ENCODE data around the gene FNDC7. TPM values are rescaled to one million over a fixed set of nuclear protein-coding genes. Genes with fewer than 3 reads are reported as not detected.
"Not testable (repeated sequence)": the region's sequence is repeated elsewhere in the genome, so short reads cannot be mapped to it uniquely, and the experiment has no call there.

Gene FNDC7
- polyA plus RNA-seq, 1 donor, result not detected

DNA sequence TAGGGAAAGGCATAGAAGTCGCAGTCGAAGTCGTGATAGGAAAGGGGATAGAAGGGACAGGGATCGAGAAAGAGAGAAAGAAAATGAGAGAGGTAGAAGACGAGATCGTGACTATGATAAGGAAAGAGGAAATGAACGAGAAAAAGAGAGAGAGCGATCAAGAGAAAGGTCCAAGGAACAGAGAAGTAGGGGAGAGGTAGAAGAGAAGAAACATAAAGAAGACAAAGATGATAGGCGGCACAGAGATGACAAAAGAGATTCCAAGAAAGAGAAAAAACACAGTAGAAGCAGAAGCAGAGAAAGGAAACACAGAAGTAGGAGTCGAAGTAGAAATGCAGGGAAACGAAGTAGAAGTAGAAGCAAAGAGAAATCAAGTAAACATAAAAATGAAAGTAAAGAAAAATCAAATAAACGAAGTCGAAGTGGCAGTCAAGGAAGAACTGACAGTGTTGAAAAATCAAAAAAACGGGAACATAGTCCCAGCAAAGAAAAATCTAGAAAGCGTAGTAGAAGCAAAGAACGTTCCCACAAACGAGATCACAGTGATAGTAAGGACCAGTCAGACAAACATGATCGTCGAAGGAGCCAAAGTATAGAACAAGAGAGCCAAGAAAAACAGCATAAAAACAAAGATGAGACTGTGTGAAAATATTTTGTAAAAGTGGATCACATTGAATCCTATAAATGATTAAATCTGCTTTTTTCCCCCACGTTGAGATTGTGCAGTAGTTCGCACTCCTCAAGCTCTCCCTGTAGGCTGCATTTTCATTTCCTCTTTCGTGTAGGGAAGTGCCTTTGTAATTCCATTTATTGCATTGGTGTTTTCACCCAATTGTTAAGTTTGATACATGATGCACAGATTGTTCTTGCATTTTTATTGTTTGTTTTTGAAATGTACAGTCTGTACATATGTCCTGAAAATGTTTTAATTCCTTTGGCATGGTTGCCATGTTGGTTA, 13.1 kb upstream of the FNDC7 start:
- 91% methylated on average over 22 of the region's 22 CpGs for WGBS (ENCODE audit: insufficient coverage, low lambda C conversion rate)
- H3K27ac ChIP-seq (ENCODE audit: low read length), result no peak overlapping the region

DNA sequence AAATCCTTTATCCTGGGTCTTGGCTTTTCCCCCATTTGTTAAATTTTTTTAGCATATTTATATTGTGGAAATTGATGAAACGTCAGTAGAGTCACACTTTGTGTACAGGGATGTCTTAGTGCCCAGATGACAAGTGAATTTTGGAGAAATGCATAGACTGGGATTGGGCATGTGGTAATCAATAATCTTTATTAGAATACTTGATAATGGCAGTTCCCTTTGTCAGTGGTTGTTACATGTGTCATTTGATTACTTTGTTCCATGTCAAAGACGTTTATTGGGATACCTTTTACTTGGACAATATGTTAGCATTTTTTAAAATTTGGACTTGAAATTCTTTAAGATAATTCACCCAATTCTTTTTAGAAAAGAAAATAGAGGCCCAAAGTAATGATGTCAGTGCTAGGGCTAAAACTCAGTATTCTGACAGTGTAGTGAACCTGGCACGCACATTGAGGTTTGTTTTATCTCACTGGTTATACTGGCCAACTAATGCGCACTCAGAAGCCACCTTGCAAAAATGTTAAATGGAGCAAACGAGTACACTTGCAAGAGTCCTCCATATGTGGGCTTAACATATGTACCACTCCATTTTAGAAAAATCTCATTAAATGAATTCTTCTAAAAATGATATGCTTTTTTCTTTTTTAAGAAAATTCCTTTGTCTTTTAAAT, 11.4 kb upstream of the FNDC7 start:
- H3K27me3 ChIP-seq (ENCODE audit: control insufficient read depth, insufficient read depth, low read length), result peaks cover 3% of the 10 kb centered on the region
- no peaks in the 10 kb centered on the region for H3K9me3 ChIP-seq (ENCODE audit: control insufficient read depth, low read depth, low read length)
- no peaks in the 10 kb centered on the region for H3K4me1 ChIP-seq (ENCODE audit: control insufficient read depth, insufficient read depth, low read length)
- DNase-seq, result no peak
- no peak overlapping the region for H3K27ac ChIP-seq (ENCODE audit: low read length)
- no peak overlapping the region for H3K4me3 ChIP-seq (ENCODE audit: low read length)
- H3K36me3 ChIP-seq (ENCODE audit: control insufficient read depth, insufficient read depth, low read length), result peaks cover 34% of the 10 kb centered on the region
- WGBS (ENCODE audit: insufficient coverage, low lambda C conversion rate), result no CpG with 5 or more reads among the region's 5 CpGs

More for the DNA sequence above, 13.1 kb upstream of the FNDC7 start:
- Histone ChIP-seq H3K27me3 (ENCODE audit: control insufficient read depth, insufficient read depth, low read length) (no peaks in the 10 kb centered on the region), H3K4me1 (ENCODE audit: control insufficient read depth, insufficient read depth, low read length) (no peaks in the 10 kb centered on the region), H3K9me3 (ENCODE audit: control insufficient read depth, low read depth, low read length) (no peaks in the 10 kb centered on the region), H3K4me3 (ENCODE audit: low read length) (no peak overlapping the region), H3K36me3 (ENCODE audit: control insufficient read depth, insufficient read depth, low read length) (peaks cover 34% of the 10 kb centered on the region)
- no peak for DNase-seq

DNA sequence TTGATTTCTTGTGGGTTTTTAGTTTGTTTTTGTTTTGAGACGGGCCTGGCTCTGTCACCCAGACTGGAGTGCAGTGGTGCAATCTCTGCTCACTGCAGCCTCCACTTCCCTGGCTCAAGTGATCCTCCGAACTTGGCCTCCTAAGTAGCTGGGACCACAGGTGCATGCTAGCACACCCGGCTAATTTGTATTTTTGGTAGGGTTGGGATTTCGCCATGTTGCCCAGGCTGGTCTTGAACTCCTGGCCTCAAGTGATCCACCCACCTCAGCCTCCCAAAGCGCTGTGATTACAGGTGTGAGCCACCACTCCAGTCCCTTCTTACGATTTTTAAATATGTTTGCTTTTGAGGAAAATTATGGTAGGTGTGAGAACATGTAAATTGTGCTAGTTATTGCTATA, 10.6 kb upstream of the FNDC7 start:
- not testable (repeated sequence) for H3K4me1 ChIP-seq (ENCODE audit: control insufficient read depth, insufficient read depth, low read length); H3K27me3 ChIP-seq (ENCODE audit: control insufficient read depth, insufficient read depth, low read length); H3K27ac ChIP-seq (ENCODE audit: low read length); DNase-seq; H3K4me3 ChIP-seq (ENCODE audit: low read length); H3K9me3 ChIP-seq (ENCODE audit: control insufficient read depth, low read depth, low read length)
- no CpG with 5 or more reads among the region's 6 CpGs for WGBS (ENCODE audit: insufficient coverage, low lambda C conversion rate)
- H3K36me3 ChIP-seq (ENCODE audit: control insufficient read depth, insufficient read depth, low read length), result peaks cover 27% of the 10 kb centered on the region

DNA sequence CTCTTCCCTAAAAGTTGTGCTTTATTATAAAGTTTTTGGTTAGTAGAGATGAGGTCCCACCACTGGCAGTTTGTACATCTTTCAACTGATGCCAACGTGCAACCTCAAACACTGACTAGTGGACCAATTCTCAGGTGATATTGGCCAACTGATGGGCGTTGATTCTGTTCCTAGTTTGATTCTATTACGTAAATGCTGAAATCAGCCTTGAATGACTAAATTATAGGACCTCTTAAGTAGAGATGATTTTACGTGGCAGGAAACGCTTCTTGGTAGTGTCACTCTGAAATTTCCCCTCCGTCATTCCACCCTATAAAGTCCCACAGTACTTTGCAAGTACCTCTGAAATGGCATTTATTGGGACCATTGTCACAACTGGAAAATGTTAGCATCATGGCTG, 8.8 kb upstream of the FNDC7 start:
- peaks cover 5% of the 10 kb centered on the region for H3K27me3 ChIP-seq (ENCODE audit: control insufficient read depth, insufficient read depth, low read length)
- 96% methylated on average over 4 of the region's 6 CpGs for WGBS (ENCODE audit: insufficient coverage, low lambda C conversion rate)
- H3K4me1 ChIP-seq (ENCODE audit: control insufficient read depth, insufficient read depth, low read length), result no peaks in the 10 kb centered on the region
- DNase-seq, result no peak
- H3K4me3 ChIP-seq (ENCODE audit: low read length), result no peak overlapping the region
- no peaks in the 10 kb centered on the region for H3K9me3 ChIP-seq (ENCODE audit: control insufficient read depth, low read depth, low read length)
- H3K27ac ChIP-seq (ENCODE audit: low read length), result no peak overlapping the region
- peaks cover 14% of the 10 kb centered on the region for H3K36me3 ChIP-seq (ENCODE audit: control insufficient read depth, insufficient read depth, low read length)

DNA sequence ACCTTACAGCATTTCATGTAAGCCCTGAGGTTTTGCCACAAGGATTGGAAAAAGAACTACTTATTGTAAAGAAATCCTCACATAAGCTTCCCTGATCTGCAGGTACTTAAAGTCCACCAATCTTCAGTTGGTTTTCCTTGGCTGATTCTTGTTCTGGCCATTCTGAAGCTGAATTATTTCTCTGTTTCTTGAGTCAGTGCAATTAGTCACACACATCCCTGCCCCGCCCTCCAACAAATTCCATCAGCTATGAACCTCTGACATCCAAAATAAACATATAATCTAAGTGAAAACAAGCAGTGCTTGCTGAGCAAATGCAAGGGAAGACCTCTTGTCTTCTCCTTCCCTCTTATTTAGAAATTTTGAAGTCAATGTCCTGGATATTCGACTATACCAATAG, 8.2 kb upstream of the FNDC7 start:
- H3K9me3 ChIP-seq (ENCODE audit: control insufficient read depth, low read depth, low read length), result no peaks in the 10 kb centered on the region
- no peak for DNase-seq
- no CpG with 5 or more reads among the region's 2 CpGs for WGBS (ENCODE audit: insufficient coverage, low lambda C conversion rate)

DNA sequence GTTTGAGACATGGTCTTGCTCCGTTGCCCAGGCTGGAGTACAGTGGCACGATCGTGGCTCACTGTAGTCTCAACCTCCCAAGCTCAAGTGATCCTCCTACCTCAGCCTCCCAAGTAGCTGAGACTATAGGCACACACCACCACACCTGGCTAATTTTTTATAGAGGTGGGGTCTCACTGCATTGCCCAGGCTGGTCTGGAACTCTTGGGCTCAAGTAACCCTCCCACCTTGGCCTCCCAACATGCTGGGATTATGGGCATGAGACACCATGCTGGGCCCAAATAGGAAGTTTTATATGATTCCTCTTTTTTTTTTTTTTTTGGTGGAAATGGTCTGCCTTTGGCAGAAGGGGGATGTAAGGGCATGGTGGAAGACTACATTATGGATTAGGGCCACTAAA, 6.1 kb upstream of the FNDC7 start:
- Histone ChIP-seq H3K4me3 (ENCODE audit: low read length) (no peak overlapping the region), H3K36me3 (ENCODE audit: control insufficient read depth, insufficient read depth, low read length) (no peaks in the 10 kb centered on the region), H3K4me1 (ENCODE audit: control insufficient read depth, insufficient read depth, low read length) (no peaks in the 10 kb centered on the region), H3K27me3 (ENCODE audit: control insufficient read depth, insufficient read depth, low read length) (peaks cover 5% of the 10 kb centered on the region), H3K9me3 (ENCODE audit: control insufficient read depth, low read depth, low read length) (no peaks in the 10 kb centered on the region), H3K27ac (ENCODE audit: low read length) (no peak overlapping the region)
- WGBS (ENCODE audit: insufficient coverage, low lambda C conversion rate), result no CpG with 5 or more reads among the region's 3 CpGs
- no peak for DNase-seq

More for the DNA sequence above, 8.2 kb upstream of the FNDC7 start:
- Histone ChIP-seq H3K4me3 (ENCODE audit: low read length) (no peak overlapping the region), H3K36me3 (ENCODE audit: control insufficient read depth, insufficient read depth, low read length) (peaks cover 9% of the 10 kb centered on the region), H3K27me3 (ENCODE audit: control insufficient read depth, insufficient read depth, low read length) (peaks cover 5% of the 10 kb centered on the region), H3K4me1 (ENCODE audit: control insufficient read depth, insufficient read depth, low read length) (no peaks in the 10 kb centered on the region), H3K27ac (ENCODE audit: low read length) (no peak overlapping the region)

DNA sequence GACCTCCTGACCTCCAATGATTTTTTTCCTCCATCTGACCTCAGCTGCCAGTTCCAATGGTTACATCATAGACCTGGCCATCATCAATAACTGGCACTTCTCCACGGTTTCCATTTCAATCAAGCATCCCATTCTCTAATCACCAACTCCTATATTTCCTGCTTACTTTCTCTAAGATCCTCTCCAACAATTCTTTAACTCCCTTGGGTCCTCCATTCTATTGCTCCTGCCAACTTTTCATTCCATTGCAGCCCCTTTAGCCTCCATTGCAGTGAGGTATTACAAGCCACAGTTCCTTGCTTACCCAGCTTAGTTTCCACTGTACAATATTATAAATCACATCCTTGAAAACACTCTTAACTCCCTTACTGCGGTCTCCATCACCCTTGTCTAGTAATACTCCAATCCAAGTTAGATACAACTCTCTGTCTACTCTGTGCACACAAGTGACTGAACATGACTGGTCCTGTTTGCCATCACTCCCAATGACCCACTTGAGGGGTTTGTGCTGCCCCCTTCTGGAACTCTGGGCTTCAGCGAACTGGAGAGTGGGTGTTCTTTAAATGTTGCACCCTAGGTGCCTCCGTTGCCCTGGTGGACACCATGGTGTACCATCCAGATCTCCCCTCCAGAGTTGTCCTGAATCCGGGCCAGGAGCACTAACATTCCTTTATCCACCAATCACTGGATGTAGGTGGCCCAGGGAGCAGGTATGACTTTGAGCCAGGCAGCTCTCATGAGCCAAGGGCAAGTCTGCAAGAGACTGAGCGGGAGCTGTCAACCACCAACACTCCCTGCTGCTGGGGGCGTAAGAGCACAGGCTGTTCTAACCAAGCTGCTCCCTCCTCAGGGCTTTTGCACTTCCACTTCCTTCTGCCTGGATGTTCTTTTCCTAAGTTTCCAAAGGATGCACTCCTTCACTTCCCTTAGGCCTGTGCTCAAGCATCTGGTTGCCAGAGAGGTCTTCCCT, 3.7 kb upstream of the FNDC7 start:
- Histone ChIP-seq H3K27ac (ENCODE audit: low read length) (no peak overlapping the region), H3K4me1 (ENCODE audit: control insufficient read depth, insufficient read depth, low read length) (no peaks in the 10 kb centered on the region), H3K9me3 (ENCODE audit: control insufficient read depth, low read depth, low read length) (no peaks in the 10 kb centered on the region), H3K27me3 (ENCODE audit: control insufficient read depth, insufficient read depth, low read length) (peaks cover 9% of the 10 kb centered on the region), H3K36me3 (ENCODE audit: control insufficient read depth, insufficient read depth, low read length) (no peaks in the 10 kb centered on the region), H3K4me3 (ENCODE audit: low read length) (no peak overlapping the region)
- DNase-seq, result no peak
- 80% methylated on average over 1 of the region's 7 CpGs for WGBS (ENCODE audit: insufficient coverage, low lambda C conversion rate)

DNA sequence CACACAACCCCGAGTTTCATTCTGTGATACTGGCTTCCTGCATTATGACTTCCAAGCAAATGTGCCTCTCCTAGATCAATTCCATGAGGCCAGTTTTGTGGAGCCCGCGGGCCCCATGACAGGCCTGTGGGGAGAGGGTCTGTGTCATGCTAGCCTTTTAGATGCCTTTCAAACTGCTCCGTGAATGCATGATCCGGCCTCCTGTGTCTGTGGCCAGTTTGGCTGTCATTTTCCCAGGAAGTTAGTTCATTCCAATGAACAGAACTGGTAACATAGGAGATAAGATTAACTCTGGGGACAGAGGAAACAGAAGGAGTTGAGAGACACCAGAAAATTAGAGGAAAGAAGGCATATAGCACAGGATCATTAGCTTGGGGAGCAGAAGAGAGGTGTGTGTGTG, 3.2 kb downstream of the FNDC7 start:
- H3K27me3 ChIP-seq (ENCODE audit: control insufficient read depth, insufficient read depth, low read length), result peaks cover 9% of the 10 kb centered on the region
- no peaks in the 10 kb centered on the region for H3K36me3 ChIP-seq (ENCODE audit: control insufficient read depth, insufficient read depth, low read length)
- no CpG with 5 or more reads among the region's 5 CpGs for WGBS (ENCODE audit: insufficient coverage, low lambda C conversion rate)
- no peak for DNase-seq
- H3K9me3 ChIP-seq (ENCODE audit: control insufficient read depth, low read depth, low read length), result no peaks in the 10 kb centered on the region
- no peak overlapping the region for H3K4me3 ChIP-seq (ENCODE audit: low read length)
- no peaks in the 10 kb centered on the region for H3K4me1 ChIP-seq (ENCODE audit: control insufficient read depth, insufficient read depth, low read length)
- H3K27ac ChIP-seq (ENCODE audit: low read length), result no peak overlapping the region

DNA sequence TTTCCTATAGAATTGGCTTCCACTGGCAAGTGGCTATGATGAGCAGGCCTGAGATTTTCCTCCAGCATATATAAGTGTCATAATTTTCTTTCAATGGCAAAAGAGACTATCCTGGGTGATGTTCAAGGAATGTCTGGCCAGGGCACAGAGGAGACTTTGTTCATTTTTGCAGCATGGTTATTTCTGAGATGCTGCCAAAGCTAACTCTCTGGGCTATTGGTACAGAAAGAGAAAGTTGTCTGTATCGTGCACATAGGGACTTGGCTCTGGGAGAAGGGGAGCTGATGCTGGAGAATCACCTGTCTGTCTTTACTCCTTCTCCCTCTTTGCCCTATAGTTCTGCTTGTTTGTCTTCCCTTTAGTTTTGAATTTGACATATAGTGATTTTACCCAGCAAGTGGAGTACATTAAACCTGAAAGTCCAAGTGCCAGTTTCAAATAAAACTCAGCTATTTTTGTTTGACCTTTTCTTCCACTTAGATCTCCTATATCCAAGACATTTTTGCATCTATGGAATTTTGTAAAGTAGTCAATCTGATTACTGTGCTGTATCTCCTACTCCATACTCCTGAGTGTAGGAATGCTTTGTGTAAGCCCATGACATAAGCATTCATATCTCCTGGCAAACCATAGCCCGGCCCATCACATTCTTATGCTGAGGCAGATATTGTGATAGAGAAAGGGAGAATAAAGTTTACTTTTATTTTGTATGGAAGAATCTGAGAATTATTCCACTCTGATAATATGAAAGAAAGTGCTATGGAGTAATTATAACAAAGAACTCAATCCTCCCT, 3.9 kb downstream of the FNDC7 start:
- DNase-seq, result no peak
- no peaks in the 10 kb centered on the region for H3K9me3 ChIP-seq (ENCODE audit: control insufficient read depth, low read depth, low read length)
- H3K4me3 ChIP-seq (ENCODE audit: low read length), result no peak overlapping the region
- H3K27me3 ChIP-seq (ENCODE audit: control insufficient read depth, insufficient read depth, low read length), result peaks cover 9% of the 10 kb centered on the region
- no peaks in the 10 kb centered on the region for H3K36me3 ChIP-seq (ENCODE audit: control insufficient read depth, insufficient read depth, low read length)
- no CpG with 5 or more reads among the region's 2 CpGs for WGBS (ENCODE audit: insufficient coverage, low lambda C conversion rate)
- no peaks in the 10 kb centered on the region for H3K4me1 ChIP-seq (ENCODE audit: control insufficient read depth, insufficient read depth, low read length)
- H3K27ac ChIP-seq (ENCODE audit: low read length), result no peak overlapping the region
